CD8-positive, alpha-beta memory T cell (primary cell): Measurements from ENCODE around the gene RPUSD1. TPM values are rescaled to one million over a fixed set of nuclear protein-coding genes. Genes with fewer than 3 reads are reported as not detected.
"Not testable (repeated sequence)": the region's sequence is repeated elsewhere in the genome, so short reads cannot be mapped to it uniquely, and the experiment has no call there.

ENCODE experiments used
- CTCF ChIA-PET: fragments of 350-600 bp; sonication (Branson Sonifier 250); formaldehyde crosslinking; loops from one replicate; lab custom pipeline; 2021; ENCODE audit warnings: antibody characterized with exemption; lab: Charles Lee
- POLR2A ChIA-PET: fragments of 350-600 bp; sonication (Branson Sonifier 250); formaldehyde crosslinking; loops from one replicate; lab custom pipeline; 2021; ENCODE audit warnings: antibody characterized with exemption; lab: Charles Lee
- DNase-seq, 5 donors: peaks; one replicate each; pipeline versions ENCODE4 v3.0.0 to v3.0.0-alpha.2; 2020 to 2022; ENCODE audit warnings: mixed read lengths in 1 of 5
- H3K27ac ChIP-seq: one replicate; pipeline ENCODE4 v1.7.0; 2013; ENCODE audit warnings: low read depth, mild to moderate bottlenecking, low read length, moderate library complexity
- H3K27me3 ChIP-seq: 2 replicates; pipeline ENCODE4 v1.7.0; 2013; ENCODE audit warnings: low read length, mild to moderate bottlenecking; ENCODE audit not compliant: insufficient read depth, poor library complexity, severe bottlenecking
- H3K36me3 ChIP-seq: 2 replicates; pipeline ENCODE4 v1.7.0; 2013; ENCODE audit warnings: mild to moderate bottlenecking, low read length, moderate library complexity; ENCODE audit not compliant: insufficient read depth
- H3K4me1 ChIP-seq: 2 replicates; pipeline ENCODE4 v1.7.0; 2013; ENCODE audit warnings: mild to moderate bottlenecking, low read length, moderate library complexity; ENCODE audit not compliant: insufficient read depth
- H3K4me3 ChIP-seq: 2 replicates; pipeline ENCODE4 v1.7.0; 2013; ENCODE audit warnings: mild to moderate bottlenecking, low read length
- H3K9me3 ChIP-seq: 2 replicates; pipeline ENCODE4 v1.7.0; 2013; ENCODE audit warnings: mild to moderate bottlenecking, low read length
- H3K27ac Mint-ChIP-seq, 8 donors: one replicate each; pipeline ENCODE4 v1.8.0; 2020 to 2021; ENCODE audit warnings: mixed read lengths in 8 of 8, mild to moderate bottlenecking in 6 of 8, inconsistent platforms in 3 of 8, moderate library complexity in 3 of 8
- H3K27me3 Mint-ChIP-seq, 2 donors: one replicate each; pipeline ENCODE4 v1.8.0; 2020 to 2021; ENCODE audit warnings: mixed read lengths in 2 of 2, mild to moderate bottlenecking in 1 of 2, moderate library complexity in 1 of 2
- H3K36me3 Mint-ChIP-seq, 3 donors: one replicate each; pipeline ENCODE4 v1.8.0; 2020 to 2021; ENCODE audit warnings: mixed read lengths in 3 of 3, inconsistent platforms in 1 of 3, mild to moderate bottlenecking in 1 of 3
- H3K4me1 Mint-ChIP-seq, 3 donors: one replicate each; pipeline ENCODE4 v1.8.0; 2020 to 2021; ENCODE audit warnings: mixed read lengths in 3 of 3, inconsistent platforms in 1 of 3, mild to moderate bottlenecking in 1 of 3
- H3K4me3 Mint-ChIP-seq, 7 donors: one replicate each; pipeline ENCODE4 v1.8.0; 2020 to 2021; ENCODE audit warnings: mixed read lengths in 7 of 7, mild to moderate bottlenecking in 6 of 7, moderate library complexity in 4 of 7, inconsistent platforms in 2 of 7
- H3K9me3 Mint-ChIP-seq, 5 donors: one replicate each; pipeline ENCODE4 v1.8.0; 2020 to 2022; ENCODE audit warnings: mixed read lengths in 5 of 5, mild to moderate bottlenecking in 3 of 5, moderate library complexity in 2 of 5, inconsistent platforms in 1 of 5
- polyA plus RNA-seq: library from polyadenylated mRNA; unstranded; fragments of 300-500 nt; fragmentation: Illumina TruSeq; gene quantifications from one replicate; pipeline ENCODE4 v1.2.3, GENCODE V29; 2021
- total RNA-seq, 2 experiments: library from RNA; stranded (reverse); gene quantifications; one replicate each; pipeline ENCODE4 v1.2.3, GENCODE V29; 2021

Gene RPUSD1
- total and polyA plus RNA-seq, 3 experiments from 2014 or later, result 34.2 to 44.5 (median 40.2) TPM

- H3K36me3 ChIP-seq, H3K9me3 Mint-ChIP-seq, H3K4me3 Mint-ChIP-seq, H3K4me1 ChIP-seq, DNase-seq, POLR2A ChIA-PET, H3K27me3 ChIP-seq, CTCF ChIA-PET, H3K27ac ChIP-seq, H3K4me3 ChIP-seq, H3K27ac Mint-ChIP-seq, H3K27me3 Mint-ChIP-seq, H3K9me3 ChIP-seq, H3K4me1 Mint-ChIP-seq, H3K36me3 Mint-ChIP-seq: not testable (repeated sequence)
Observed at GRCh38 chr16:754121-754607, 34.0 kb downstream of the RPUSD1 start.

DNA sequence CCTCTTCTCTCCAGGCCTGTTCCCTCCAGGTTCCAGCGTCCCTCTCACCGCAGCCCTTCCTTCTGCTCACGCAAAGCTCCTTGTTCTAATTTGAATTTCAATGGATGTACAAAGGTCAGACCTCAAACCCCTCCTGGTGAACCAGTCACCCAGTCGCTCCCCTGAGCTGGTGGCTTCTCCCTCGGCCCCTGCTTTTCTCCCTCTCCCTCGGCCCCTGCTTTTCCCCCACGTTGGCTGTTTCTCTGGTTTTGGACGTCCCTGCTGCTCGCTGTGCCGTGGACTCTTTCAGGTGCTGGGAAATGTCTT lies 36.2 kb downstream of the RPUSD1 start:
- no peak overlapping the region for H3K4me3 Mint-ChIP-seq
- no peak for DNase-seq
- Histone ChIP-seq H3K4me3 (no peak overlapping the region), H3K9me3 (no peaks in the 10 kb centered on the region), H3K36me3 (no peaks in the 10 kb centered on the region), H3K27ac (no peak overlapping the region), H3K27me3 (no peaks in the 10 kb centered on the region), H3K4me1 (no peaks in the 10 kb centered on the region)
- H3K36me3 Mint-ChIP-seq, result no peaks in the 10 kb centered on the region
- no peak overlapping the region for H3K27ac Mint-ChIP-seq
- H3K4me1 Mint-ChIP-seq, result peaks cover 0 to 3% (median 2%) of the 10 kb centered on the region in 3 donors
- ChIA-PET CTCF (interaction anchor here (1.3 to 1.8 kb wide), 2 partner anchors 25 to 34 kb away, joined by 3 to 5 read pairs; no protein-coding TSS in a partner anchor), POLR2A (interaction anchor here (0.6 kb wide), 1 partner anchor 1130 kb away, joined by 3 read pairs; no protein-coding TSS in a partner anchor)
- H3K9me3 Mint-ChIP-seq, result peaks cover 0 to 3% (median 0%) of the 10 kb centered on the region in 5 donors
- peaks cover 0 to 4% of the 10 kb centered on the region in 2 donors for H3K27me3 Mint-ChIP-seq

DNA sequence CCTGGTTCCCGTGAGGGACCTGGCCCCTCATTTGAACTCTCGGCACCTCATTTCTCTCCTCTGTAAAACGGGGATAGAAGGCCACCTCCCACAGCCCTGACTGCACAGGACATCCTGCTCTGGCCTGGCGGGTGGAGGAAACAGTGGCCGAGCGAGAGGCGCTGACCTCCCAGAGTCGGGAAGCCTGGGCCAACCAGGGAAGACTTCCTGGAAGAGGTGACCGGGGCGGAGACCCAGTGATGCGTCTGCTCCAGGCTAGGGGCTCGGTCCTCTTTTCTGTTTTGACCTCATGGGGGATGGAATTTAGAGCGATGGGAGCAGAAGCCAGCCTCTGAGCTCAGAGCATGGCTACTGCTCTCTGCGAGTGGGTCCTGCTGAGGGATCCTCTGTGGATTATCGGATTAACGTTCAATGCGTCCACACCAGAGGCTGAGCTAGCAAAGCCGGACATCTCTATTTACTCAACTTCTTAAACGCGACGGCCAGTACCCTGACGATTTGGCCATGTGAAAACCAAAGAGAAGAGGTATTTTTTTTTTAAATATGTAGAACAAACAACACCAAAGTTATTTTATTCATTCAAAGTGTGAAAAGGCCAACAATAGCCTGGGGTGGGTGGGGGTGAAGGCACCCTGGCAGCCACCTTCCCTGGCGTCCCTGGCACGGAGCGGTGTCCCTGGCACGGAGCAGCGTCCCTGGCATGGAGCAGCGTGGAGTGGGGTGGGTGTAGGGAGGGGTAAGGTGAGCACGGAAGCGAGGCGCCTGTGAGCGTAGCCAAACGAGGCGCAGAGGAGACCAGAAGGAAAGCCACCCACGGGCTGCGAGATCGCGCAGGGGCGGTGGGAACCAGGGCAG lies 36.8 kb downstream of the RPUSD1 start:
- H3K9me3 Mint-ChIP-seq, result peaks cover 0 to under 1% (median 0%) of the 10 kb centered on the region in 5 donors
- Histone ChIP-seq H3K27me3 (no peaks in the 10 kb centered on the region), H3K4me1 (no peaks in the 10 kb centered on the region), H3K27ac (no peak overlapping the region), H3K9me3 (no peaks in the 10 kb centered on the region), H3K36me3 (no peaks in the 10 kb centered on the region), H3K4me3 (no peak overlapping the region)
- CTCF ChIA-PET, result interaction anchor here (1.3 to 1.8 kb wide), 2 partner anchors 26 to 34 kb away, joined by 3 to 5 read pairs; no protein-coding TSS in a partner anchor
- no peak overlapping the region for H3K27ac Mint-ChIP-seq
- H3K4me3 Mint-ChIP-seq, result no peak overlapping the region
- POLR2A ChIA-PET, result no interaction called here
- no peaks in the 10 kb centered on the region for H3K36me3 Mint-ChIP-seq
- no peak for DNase-seq
- peaks cover 0 to 3% of the 10 kb centered on the region in 2 donors for H3K27me3 Mint-ChIP-seq
- H3K4me1 Mint-ChIP-seq, result peaks cover 0 to 3% (median 2%) of the 10 kb centered on the region in 3 donors

GRCh38 chr16:750485-750884 lies 37.7 kb downstream of the RPUSD1 start:
- Histone ChIP-seq H3K36me3 (no peaks in the 10 kb centered on the region), H3K4me1 (no peaks in the 10 kb centered on the region), H3K4me3 (no peak overlapping the region), H3K27ac (no peak overlapping the region), H3K27me3 (no peaks in the 10 kb centered on the region), H3K9me3 (no peaks in the 10 kb centered on the region)
- ChIA-PET CTCF (interaction anchor here (1.8 to 2.0 kb wide), 2 partner anchors 9 to 35 kb away, joined by 5 to 7 read pairs; partner anchors contain the start of gene CIAO3), POLR2A (no interaction called here)
- no peak overlapping the region for H3K4me3 Mint-ChIP-seq
- H3K4me1 Mint-ChIP-seq, result peaks cover 0 to 3% (median 2%) of the 10 kb centered on the region in 3 donors
- no peaks in the 10 kb centered on the region for H3K9me3 Mint-ChIP-seq
- no peak for DNase-seq
- H3K27ac Mint-ChIP-seq, result no peak overlapping the region
- peaks cover 0 to 3% of the 10 kb centered on the region in 2 donors for H3K27me3 Mint-ChIP-seq
- H3K36me3 Mint-ChIP-seq, result no peaks in the 10 kb centered on the region

GRCh38 chr16:749010-749409 lies 39.2 kb downstream of the RPUSD1 start:
- no peaks in the 10 kb centered on the region for H3K36me3 Mint-ChIP-seq
- Histone ChIP-seq H3K27ac (no peak overlapping the region), H3K4me1 (no peaks in the 10 kb centered on the region), H3K27me3 (no peaks in the 10 kb centered on the region), H3K4me3 (no peak overlapping the region), H3K36me3 (no peaks in the 10 kb centered on the region), H3K9me3 (no peaks in the 10 kb centered on the region)
- no peaks in the 10 kb centered on the region for H3K9me3 Mint-ChIP-seq
- no peak overlapping the region for H3K27ac Mint-ChIP-seq
- ChIA-PET POLR2A (no interaction called here), CTCF (interaction anchor here (0.7 to 2.0 kb wide), 2 partner anchors 8 to 37 kb away, joined by 3 to 7 read pairs; partner anchors contain the start of gene CIAO3)
- peaks cover 0 to 3% of the 10 kb centered on the region in 2 donors for H3K27me3 Mint-ChIP-seq
- H3K4me3 Mint-ChIP-seq, result no peak overlapping the region
- DNase-seq, result no peak
- no peaks in the 10 kb centered on the region for H3K4me1 Mint-ChIP-seq

GRCh38 chr16:747978-748746 lies 40.0 kb downstream of the RPUSD1 start:
- Histone ChIP-seq H3K4me1 (no peaks in the 10 kb centered on the region), H3K9me3 (no peaks in the 10 kb centered on the region), H3K27me3 (no peaks in the 10 kb centered on the region), H3K36me3 (no peaks in the 10 kb centered on the region), H3K27ac (no peak overlapping the region), H3K4me3 (no peak overlapping the region)
- Mint-ChIP-seq H3K9me3 (no peaks in the 10 kb centered on the region), H3K36me3 (no peaks in the 10 kb centered on the region), H3K4me3 (no peak overlapping the region), H3K27ac (no peak overlapping the region), H3K4me1 (no peaks in the 10 kb centered on the region), H3K27me3 (peaks cover 0 to 2% of the 10 kb centered on the region in 2 donors)
- ChIA-PET CTCF (no interaction called here), POLR2A (no interaction called here)
- no peak for DNase-seq

- H3K4me1 Mint-ChIP-seq, result no peaks in the 10 kb centered on the region
- Histone ChIP-seq H3K27me3 (no peaks in the 10 kb centered on the region), H3K4me1 (no peaks in the 10 kb centered on the region), H3K4me3 (no peak overlapping the region), H3K9me3 (no peaks in the 10 kb centered on the region), H3K27ac (no peak overlapping the region), H3K36me3 (no peaks in the 10 kb centered on the region)
- H3K4me3 Mint-ChIP-seq, result no peak overlapping the region
- H3K27ac Mint-ChIP-seq, result no peak overlapping the region
- H3K9me3 Mint-ChIP-seq, result no peaks in the 10 kb centered on the region
- H3K27me3 Mint-ChIP-seq, result peaks cover 0 to 2% of the 10 kb centered on the region in 2 donors
- POLR2A ChIA-PET, result no interaction called here
- H3K36me3 Mint-ChIP-seq, result no peaks in the 10 kb centered on the region
- no peak for DNase-seq
- CTCF ChIA-PET, result interaction anchor here (1.1 kb wide), 1 partner anchor 34 kb away, joined by 3 read pairs; no protein-coding TSS in a partner anchor
Observed at GRCh38 chr16:746637-747036, 41.5 kb downstream of the RPUSD1 start.
